GM19035 (cell line): ENCODE results near the gene PRR36.
A peak's percentile ranks its signal among the peaks of the same experiment; 100 is the strongest.

ENCODE experiments used
- ATAC-seq: cut with Tn5 transposase; IDR thresholded peaks from one replicate; pipeline ENCODE4 v1.9.1; 2021; ENCODE audit not compliant: unreplicated experiment

PRR36 gene

GRCh38 chr19:7848779-7849457, 25.3 kb downstream of the PRR36 start:
- no peak for ATAC-seq

- ATAC-seq = no peak
Observed at GRCh38 chr19:7847664-7848063, 26.5 kb downstream of the PRR36 start.

GRCh38 chr19:7846155-7846646, 28.0 kb downstream of the PRR36 start:
- ATAC-seq = no peak

DNA sequence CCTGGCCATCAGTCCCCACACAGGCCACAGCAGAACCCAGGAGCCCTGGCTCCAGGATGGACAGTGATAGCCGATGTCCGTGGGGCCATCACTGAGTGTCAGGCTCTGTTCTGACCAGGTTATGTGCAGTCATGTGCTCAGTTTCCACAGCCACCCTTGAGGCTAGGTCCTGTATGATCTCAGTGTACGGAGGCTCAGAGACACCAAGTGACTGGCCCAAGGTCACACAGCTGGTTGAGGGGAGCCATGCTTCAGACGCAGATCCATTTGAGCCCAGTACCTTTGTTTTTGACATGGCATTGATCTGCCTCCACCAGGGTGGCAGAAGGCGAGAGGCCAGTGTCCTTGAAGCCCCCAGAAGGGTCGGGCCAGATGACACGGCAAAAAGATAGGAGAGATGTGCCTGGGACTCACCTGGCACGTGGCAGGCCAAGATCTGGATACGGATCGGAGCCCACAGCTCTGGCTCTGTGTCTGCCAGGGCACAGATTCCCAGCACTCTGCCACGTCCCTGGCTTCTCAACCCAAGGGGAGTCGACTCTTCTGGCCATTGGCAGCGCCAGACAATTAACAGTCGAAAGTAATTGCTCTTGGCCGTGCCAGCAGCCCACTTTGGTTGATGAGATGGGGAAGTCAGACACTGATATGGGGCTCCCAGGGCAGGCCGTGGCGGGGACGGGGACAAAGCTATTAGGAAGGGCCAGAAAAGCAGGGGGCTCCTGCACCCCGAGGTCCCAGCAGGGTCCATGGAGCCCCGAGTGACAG, 28.6 kb downstream of the PRR36 start:
- ATAC-seq = no peak

- ATAC-seq = no peak
Observed at GRCh38 chr19:7844951-7845350, 29.2 kb downstream of the PRR36 start.

- no peak for ATAC-seq
Observed at GRCh38 chr19:7844405-7844804, 29.8 kb downstream of the PRR36 start.

DNA sequence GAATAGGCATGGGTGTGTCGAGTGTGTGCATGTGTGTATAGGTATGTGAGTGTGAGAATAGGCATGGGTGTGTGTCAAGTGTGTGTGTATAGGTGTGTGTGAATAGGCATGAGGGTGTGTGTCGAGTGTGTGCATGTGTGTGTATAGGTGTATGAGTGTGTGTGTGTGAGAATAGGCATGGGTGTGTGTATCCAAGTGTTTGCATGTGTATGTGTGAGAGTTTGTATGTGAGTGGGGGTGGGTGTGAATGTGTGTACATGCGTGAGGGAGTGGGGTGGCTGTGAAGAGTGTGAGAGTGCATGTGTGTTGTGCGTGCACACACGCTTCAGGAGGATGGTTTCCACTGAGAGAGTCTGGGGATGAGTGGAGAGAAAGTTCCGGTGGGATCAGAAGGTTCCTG, 30.7 kb downstream of the PRR36 start:
- no peak for ATAC-seq

DNA sequence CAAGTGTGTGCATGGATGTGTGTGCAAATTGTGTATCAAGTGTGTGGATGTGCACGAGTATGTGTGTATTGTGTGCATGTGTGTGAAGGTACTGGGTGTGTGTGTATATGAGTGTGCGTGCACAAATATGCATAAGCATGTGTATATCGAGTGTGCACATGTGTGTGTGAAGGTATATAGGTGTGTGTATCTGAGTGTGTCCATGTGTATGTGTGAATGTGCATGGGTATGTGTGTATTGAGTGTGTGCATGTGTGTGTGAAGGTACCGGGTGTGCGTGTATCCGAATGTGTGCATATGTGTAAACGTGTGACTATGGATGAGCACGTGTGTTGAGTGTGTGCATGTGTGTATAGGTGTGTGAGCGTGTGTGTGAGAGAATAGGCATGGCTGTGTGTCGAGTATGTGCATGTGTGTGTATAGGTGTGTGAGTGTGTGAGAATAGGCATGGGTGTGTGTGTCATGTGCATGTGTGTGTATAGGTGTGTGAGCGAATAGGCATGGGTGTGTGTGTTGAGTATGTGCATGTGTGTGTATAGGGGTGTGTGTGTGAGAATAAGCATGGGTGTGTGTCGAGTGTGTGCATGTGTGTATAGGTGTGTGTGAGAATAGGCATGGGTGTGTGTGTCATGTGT, 31.4 kb downstream of the PRR36 start:
- ATAC-seq = no peak

GRCh38 chr19:7841751-7842660, 32.2 kb downstream of the PRR36 start:
- no peak for ATAC-seq

DNA sequence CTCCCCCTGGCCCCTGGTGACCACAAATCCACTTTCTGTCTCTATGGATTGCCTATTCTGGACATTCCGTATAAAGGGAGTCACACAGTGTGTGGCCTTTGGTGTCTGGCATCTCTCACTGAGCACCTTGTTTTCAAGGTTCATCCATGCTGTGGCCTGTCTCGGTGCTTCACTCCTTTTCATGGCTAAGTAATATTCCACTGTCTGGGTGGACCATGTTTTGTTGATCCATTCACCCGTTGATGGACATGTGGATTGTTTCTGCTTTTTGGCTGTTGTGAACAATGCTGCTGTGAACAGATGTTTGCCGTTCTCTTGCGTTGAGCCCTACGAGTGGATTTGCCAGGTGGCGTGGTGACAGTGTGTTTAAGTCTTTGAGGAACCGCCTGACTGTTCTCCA, 33.6 kb downstream of the PRR36 start:
- no peak for ATAC-seq

GRCh38 chr19:7839476-7839875, 34.7 kb downstream of the PRR36 start:
- no peak for ATAC-seq

DNA sequence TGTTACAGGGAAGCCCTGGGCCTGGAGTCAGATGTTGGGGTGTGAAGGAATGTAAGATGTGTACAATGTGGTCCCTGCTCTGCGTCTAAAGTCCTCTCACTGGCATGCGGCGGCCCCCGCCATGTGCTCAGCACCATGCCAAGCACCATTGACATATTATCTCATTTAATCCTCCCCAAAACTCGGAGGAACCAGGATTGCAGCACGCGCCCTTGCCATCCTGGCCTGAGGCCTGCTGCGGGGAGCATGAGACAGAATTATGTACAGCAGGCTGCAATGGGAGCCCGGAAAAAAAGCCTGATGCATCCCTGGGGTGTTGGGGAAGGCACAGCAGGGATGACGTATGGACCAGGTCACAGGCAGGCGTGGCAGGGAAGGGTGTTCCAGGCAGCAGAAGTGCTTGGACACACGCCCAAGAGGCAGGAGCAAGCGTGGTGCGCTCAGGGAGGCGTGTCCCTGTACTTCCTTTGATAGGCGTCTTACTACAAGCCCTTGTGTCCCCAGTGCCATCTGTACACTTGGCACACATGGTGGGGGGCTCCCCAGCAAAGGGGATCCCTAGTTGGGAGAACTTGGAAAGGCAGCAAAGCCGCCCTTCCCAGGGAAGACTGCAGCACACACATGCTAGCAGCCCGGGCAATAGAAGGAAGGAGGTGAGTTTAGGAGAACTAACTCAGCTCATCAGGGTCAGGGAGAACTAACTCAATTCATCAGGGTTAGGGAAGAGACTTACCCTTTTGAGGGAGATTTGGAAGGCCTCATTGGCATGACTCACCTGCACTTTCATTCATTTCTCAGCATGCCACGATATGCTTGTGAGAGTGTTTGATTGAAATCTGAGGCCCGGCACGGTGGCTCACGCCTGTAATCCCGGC, 40.7 kb downstream of the PRR36 start:
- ATAC-seq = no peak

- no peak for ATAC-seq
Observed at GRCh38 chr19:7832781-7833180, 41.4 kb downstream of the PRR36 start.

GRCh38 chr19:7832009-7832408, 42.2 kb downstream of the PRR36 start:
- no peak for ATAC-seq

DNA sequence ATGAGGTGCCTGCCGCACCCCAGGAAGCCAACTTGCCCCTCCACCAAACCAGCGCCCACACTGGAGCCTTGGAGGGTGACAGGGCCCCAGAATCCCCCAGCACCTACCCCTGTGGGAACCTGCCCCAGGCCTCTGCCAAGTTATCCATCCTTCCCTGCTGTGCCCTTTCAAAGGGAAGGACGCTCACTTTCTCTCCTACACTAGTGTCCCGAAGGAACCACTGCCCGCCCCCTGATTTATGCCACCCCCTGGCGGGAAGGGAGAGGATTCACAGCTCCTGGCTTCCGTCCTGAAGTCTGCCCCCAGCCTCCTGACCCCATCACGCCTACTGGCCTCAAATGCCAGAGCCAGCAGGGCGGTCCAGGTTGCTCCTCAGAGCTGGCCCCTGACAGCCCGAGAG, 42.7 kb downstream of the PRR36 start:
- ATAC-seq = no peak

DNA sequence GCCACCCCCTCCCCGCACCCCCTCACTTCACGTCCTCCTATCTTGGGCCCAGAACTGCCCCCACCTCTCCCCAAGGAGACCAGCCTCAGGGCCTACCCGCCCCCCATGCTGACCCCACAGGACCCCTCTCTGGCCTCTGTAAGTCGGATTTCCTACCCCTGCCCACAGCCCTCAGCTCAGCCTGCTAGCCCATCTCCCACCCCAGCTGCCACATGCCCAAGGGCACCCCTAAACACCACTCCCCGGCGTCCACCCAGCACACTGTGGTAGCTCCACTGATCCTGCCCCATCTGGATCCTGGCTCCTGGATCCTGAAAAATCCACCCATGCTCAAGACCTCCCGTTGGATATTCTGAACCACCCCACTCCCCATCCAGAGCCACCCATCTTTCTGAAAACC, 43.4 kb downstream of the PRR36 start:
- ATAC-seq = no peak

- no peak for ATAC-seq
Observed at GRCh38 chr19:7830272-7830771, 43.9 kb downstream of the PRR36 start.

- peak; percentile 90 for ATAC-seq
Observed at GRCh38 chr19:7829561-7830271, 44.5 kb downstream of the PRR36 start, which contains the start of gene EVI5L. Gene EVI5L (plus strand): TSS chr19:7830218. CDS start chr19:7846543, 16,325 bp downstream.

DNA sequence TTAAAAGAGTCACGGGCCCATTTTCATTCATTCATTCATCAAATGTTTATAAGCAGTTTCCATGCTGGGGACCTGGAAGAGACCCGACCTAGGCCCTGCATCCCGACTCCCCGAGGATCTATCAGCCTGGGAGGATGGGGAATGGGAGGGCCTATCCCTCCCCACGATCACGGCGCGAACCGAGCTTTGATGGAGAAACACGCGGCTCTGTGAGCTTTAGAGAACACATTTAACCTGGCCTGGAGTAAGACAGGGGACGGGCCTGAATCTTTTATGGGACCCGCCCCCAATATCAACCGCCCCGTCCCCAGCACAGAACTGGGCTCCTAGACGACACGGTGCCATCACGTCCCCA, 45.0 kb downstream of the PRR36 start:
- no peak for ATAC-seq
